Measurements from ENCODE around the gene CIDEB. TPM values are rescaled to one million over a fixed set of nuclear protein-coding genes. Genes with fewer than 3 reads are reported as not detected.

The CIDEB gene
- total and polyA plus RNA-seq, 2 of the 13 experiments (the other 11 are each of a cell fraction or from before 2014, with no cell fraction given), result 35.8 to 110 TPM

DNA sequence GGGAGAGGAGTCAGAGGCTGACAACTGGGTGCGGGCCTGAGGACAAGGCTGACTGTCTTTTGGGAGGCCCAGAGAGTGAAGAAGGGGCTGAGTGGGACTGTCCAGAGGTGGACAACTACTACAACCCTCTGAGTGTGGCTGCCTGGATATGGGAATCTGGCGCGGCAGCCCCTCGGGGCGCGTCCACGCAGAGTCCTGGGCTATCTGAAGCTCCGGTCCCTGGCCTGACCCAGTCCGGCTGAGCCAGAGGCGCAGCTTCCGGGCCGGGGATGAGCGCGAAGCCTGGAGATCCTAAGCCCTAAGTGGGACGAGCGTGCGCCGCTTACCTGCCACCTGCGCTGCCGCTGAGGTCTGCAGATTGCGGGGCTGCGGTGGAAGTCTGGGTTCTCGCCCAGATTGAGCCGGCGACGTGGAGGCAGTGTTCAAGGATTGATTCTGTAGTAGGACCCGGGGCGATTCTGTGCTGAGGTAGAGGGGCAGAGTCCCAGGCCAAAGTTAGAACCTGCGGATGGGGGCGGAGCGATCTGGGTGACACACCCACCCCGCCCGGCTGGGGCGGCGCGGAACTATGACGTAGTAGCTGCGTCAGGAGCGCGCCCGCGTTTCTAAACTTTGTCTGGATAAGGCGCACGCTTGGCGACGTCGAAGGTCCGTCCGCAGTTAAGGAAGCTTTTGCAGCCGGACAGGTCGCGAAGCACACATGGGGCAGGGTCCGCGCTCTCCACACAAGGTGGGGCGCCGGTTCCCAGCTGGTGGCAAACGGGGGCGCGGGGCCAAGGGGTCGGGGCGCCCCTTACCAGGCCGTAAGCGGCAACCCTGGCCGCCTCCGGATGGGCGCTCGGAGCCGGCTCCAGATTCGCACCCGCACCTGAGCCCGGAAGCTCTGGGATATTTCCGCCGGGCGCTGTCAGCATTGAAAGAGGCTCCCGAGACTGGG, 8.3 kb downstream of the CIDEB start, which contains the start of the genes DHRS1 and NOP9 (continued):
- TF ChIP-seq, protein P1, sequence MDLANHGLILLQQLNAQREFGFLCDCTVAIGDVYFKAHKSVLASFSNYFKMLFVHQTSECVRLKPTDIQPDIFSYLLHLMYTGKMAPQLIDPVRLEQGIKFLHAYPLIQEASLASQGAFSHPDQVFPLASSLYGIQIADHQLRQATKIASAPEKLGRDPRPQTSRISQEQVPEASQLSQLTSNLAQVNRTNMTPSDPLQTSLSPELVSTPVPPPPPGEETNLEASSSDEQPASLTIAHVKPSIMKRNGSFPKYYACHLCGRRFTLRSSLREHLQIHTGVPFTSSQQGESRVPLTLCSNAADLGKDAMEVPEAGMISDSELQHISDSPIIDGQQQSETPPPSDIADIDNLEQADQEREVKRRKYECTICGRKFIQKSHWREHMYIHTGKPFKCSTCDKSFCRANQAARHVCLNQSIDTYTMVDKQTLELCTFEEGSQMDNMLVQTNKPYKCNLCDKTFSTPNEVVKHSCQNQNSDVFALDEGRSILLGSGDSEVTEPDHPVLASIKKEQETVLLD (CRISPR knock-in tag; IDR thresholded peaks at IDR 0.05; ENCODE audit: low read depth), result no peak
- TF ChIP-seq ZNF615 (CRISPR knock-in tag; IDR thresholded peaks at IDR 0.05; ENCODE audit: borderline replicate concordance), result peak; percentile 94
- TF ChIP-seq, protein P2, sequence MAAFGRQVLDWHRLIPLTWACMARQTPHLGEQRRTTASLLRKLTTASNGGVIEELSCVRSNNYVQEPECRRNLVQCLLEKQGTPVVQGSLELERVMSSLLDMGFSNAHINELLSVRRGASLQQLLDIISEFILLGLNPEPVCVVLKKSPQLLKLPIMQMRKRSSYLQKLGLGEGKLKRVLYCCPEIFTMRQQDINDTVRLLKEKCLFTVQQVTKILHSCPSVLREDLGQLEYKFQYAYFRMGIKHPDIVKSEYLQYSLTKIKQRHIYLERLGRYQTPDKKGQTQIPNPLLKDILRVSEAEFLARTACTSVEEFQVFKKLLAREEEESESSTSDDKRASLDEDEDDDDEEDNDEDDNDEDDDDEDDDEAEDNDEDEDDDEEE (CRISPR knock-in tag; IDR thresholded peaks at IDR 0.05), result peak; percentile 80; the same call in 1 of the 2 replicates
- no peak; the same call in 1 of the 2 replicates for TF ChIP-seq MYNN (CRISPR knock-in tag; IDR thresholded peaks at IDR 0.05; ENCODE audit: low read depth)
- TF ChIP-seq SP2 (CRISPR knock-in tag; IDR thresholded peaks at IDR 0.05), result peak; percentile 60
- TF ChIP-seq ZNF546 (CRISPR knock-in tag; conservative IDR thresholded peaks at IDR 0.05), result peak; percentile 80; the same call in 1 of the 2 replicates
- TF ChIP-seq, protein P3, sequence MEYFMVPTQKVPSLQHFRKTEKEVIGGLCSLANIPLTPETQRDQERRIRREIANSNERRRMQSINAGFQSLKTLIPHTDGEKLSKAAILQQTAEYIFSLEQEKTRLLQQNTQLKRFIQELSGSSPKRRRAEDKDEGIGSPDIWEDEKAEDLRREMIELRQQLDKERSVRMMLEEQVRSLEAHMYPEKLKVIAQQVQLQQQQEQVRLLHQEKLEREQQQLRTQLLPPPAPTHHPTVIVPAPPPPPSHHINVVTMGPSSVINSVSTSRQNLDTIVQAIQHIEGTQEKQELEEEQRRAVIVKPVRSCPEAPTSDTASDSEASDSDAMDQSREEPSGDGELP (IDR thresholded peaks at IDR 0.05; ENCODE audit: borderline replicate concordance, low read depth), result peak; percentile 94
- peak; percentile 83 for TF ChIP-seq HNF4A (CRISPR knock-in tag; IDR thresholded peaks at IDR 0.05)
- TF ChIP-seq ONECUT2 (CRISPR knock-in tag; IDR thresholded peaks at IDR 0.05), result peak; percentile 65
- TF ChIP-seq ZSCAN30 (CRISPR knock-in tag; IDR thresholded peaks at IDR 0.05), result no peak
- TF ChIP-seq, protein P4, sequence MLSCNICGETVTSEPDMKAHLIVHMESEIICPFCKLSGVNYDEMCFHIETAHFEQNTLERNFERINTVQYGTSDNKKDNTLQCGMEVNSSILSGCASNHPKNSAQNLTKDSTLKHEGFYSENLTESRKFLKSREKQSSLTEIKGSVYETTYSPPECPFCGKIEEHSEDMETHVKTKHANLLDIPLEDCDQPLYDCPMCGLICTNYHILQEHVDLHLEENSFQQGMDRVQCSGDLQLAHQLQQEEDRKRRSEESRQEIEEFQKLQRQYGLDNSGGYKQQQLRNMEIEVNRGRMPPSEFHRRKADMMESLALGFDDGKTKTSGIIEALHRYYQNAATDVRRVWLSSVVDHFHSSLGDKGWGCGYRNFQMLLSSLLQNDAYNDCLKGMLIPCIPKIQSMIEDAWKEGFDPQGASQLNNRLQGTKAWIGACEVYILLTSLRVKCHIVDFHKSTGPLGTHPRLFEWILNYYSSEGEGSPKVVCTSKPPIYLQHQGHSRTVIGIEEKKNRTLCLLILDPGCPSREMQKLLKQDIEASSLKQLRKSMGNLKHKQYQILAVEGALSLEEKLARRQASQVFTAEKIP (CRISPR knock-in tag; IDR thresholded peaks at IDR 0.05; ENCODE audit: borderline replicate concordance), result no peak
- TF ChIP-seq FIP1L1 (IDR thresholded peaks at IDR 0.05; ENCODE audit: borderline replicate concordance, insufficient read depth, low read depth, low read length), result peak; percentile 97
- TF ChIP-seq HDAC6 (IDR thresholded peaks at IDR 0.05; ENCODE audit: low read depth, low read length), result 0 out of 2 replicates have a peak, but pooled peaks have one; percentile 73
- peak; percentile 60; the same call in 1 of the 2 replicates for TF ChIP-seq MED13 (CRISPR knock-in tag; IDR thresholded peaks at IDR 0.05)
- no peak; the same call in none of the 2 replicates for TF ChIP-seq GTF2F1 (IDR thresholded peaks at IDR 0.05; ENCODE audit: low read length)
- TF ChIP-seq SALL2 (CRISPR knock-in tag; IDR thresholded peaks at IDR 0.05), result peak; percentile 93
- TF ChIP-seq ZFP36L1 (CRISPR knock-in tag; IDR thresholded peaks at IDR 0.05), result peak; percentile 97
- 0 out of 2 replicates have a peak, but pooled peaks have one; percentile 74 for TF ChIP-seq HNRNPL (IDR thresholded peaks at IDR 0.05; ENCODE audit: low read depth, low read length)
- TF ChIP-seq, protein P5, sequence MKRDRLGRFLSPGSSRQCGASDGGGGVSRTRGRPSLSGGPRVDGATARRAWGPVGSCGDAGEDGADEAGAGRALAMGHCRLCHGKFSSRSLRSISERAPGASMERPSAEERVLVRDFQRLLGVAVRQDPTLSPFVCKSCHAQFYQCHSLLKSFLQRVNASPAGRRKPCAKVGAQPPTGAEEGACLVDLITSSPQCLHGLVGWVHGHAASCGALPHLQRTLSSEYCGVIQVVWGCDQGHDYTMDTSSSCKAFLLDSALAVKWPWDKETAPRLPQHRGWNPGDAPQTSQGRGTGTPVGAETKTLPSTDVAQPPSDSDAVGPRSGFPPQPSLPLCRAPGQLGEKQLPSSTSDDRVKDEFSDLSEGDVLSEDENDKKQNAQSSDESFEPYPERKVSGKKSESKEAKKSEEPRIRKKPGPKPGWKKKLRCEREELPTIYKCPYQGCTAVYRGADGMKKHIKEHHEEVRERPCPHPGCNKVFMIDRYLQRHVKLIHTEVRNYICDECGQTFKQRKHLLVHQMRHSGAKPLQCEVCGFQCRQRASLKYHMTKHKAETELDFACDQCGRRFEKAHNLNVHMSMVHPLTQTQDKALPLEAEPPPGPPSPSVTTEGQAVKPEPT (CRISPR knock-in tag; IDR thresholded peaks at IDR 0.05; ENCODE audit: low read depth), result peak; percentile 83; the same call in 1 of the 2 replicates
- TF ChIP-seq LCORL (IDR thresholded peaks at IDR 0.05), result no peak
- peak; percentile 97 for TF ChIP-seq LCORL (CRISPR knock-in tag; IDR thresholded peaks at IDR 0.05)
- peak; percentile 98 for TF ChIP-seq SIN3B (IDR thresholded peaks at IDR 0.05; ENCODE audit: low read length)

Measured in HepG2 (cell line).